Skeletal muscle satellite cell (primary cell): ENCODE data around the gene DYSF.
"Not testable (repeated sequence)": the region's sequence is repeated elsewhere in the genome, so short reads cannot be mapped to it uniquely, and the experiment has no call there.

Experiments used
- H3K27me3 ChIP-seq: 2 replicates; pipeline ENCODE4 v1.7.0; 2013; ENCODE audit warnings: low read length; ENCODE audit not compliant: control insufficient read depth, insufficient read depth
- H3K36me3 ChIP-seq: 2 replicates; pipeline ENCODE4 v1.7.0; 2013; ENCODE audit warnings: mild to moderate bottlenecking, control low read depth, low read length; ENCODE audit not compliant: insufficient read depth
- H3K4me1 ChIP-seq: 2 replicates; pipeline ENCODE4 v1.7.0; 2013; ENCODE audit warnings: low read length; ENCODE audit not compliant: control insufficient read depth, insufficient read depth
- H3K4me2 ChIP-seq: 2 replicates; pipeline ENCODE4 v1.7.0; 2013; ENCODE audit warnings: mild to moderate bottlenecking, low read length
- H3K4me3 ChIP-seq: 2 replicates; pipeline ENCODE4 v1.7.0; 2013; ENCODE audit warnings: low read length
- H3K9ac ChIP-seq: 2 replicates; pipeline ENCODE4 v1.7.0; 2013; ENCODE audit warnings: mild to moderate bottlenecking, low read depth, low read length, moderate library complexity
- H3K9me3 ChIP-seq: replicated peaks from 2 replicates; pipeline ENCODE4 v1.7.0; 2013; ENCODE audit warnings: mild to moderate bottlenecking, control low read depth, low read length

DYSF gene

GRCh38 chr2:71428472-71429383 lies 24.6 kb upstream of the DYSF start:
- Histone ChIP-seq H3K27me3 (no peaks in the 10 kb centered on the region), H3K4me2 (no peak overlapping the region), H3K9me3 (no peaks in the 10 kb centered on the region), H3K36me3 (peaks cover 71% of the 10 kb centered on the region), H3K9ac (no peak overlapping the region), H3K4me3 (no peak overlapping the region), H3K4me1 (no peaks in the 10 kb centered on the region)

DNA sequence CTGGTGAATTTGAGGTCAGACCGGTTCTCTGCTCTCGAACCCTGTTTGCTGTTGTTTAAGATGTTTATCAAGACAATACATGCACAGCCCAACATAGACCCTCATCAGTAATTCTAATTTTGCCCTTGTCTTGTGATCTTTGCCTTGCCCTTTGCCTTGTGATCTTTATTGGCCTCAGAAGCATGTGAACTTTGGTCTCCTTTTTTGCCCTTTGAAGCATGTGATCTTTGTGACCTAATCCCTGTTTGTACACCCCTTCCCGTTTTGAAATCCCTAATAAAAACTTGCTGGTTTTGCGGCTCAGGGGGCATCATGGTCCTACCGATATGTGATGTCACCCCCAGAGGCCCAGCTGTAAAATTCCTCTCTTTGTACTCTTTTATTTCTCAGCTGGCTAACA lies 8.2 kb upstream of the DYSF start:
- not testable (repeated sequence) for H3K27me3 ChIP-seq, H3K36me3 ChIP-seq, H3K4me3 ChIP-seq, H3K4me2 ChIP-seq, H3K9ac ChIP-seq, H3K4me1 ChIP-seq, H3K9me3 ChIP-seq

DNA sequence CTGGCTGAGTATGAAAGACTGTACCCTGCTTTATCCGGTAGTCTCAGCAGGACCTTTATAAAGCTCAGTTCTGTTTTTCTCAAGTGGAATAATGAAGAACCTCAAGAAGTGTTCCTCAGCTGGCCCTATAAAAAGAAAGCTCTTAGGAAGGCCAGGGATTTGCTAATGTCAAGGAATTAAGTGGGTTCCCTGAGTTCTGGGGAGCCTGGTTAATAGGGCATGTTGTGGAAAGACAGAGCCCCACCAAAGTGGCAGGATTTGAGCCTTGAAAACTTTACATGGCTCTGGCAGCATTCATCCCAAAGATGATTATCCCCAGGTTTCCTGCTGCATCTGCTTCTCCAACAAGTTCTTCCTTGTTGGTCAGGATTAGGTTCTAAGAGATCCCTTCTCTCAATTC lies 6.9 kb upstream of the DYSF start:
- Histone ChIP-seq H3K4me1 (no peaks in the 10 kb centered on the region), H3K9ac (no peak overlapping the region), H3K4me3 (no peak overlapping the region), H3K36me3 (peaks cover 6% of the 10 kb centered on the region), H3K27me3 (peaks cover 2% of the 10 kb centered on the region), H3K9me3 (no peaks in the 10 kb centered on the region), H3K4me2 (no peak overlapping the region)

DNA sequence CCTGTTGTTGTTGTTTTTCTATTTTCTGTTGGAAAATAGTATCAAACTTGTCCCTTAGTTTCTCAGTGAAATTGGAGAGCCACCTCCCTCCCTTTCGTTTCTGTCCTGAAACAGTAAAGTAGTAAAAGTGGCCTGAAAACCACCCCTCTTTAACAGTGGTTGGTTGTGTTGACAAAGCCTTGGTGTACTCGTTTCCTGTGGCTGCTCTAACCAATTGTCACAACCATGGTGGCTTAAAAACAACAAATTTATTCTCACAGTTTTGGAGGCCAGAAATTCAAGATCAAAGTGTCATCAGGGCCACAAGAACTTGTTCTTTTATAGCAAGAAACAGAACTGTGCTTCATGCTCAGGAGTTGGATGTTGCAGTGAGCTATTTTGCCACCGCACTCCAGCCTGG lies 4.0 kb upstream of the DYSF start:
- Histone ChIP-seq H3K9ac (no peak overlapping the region), H3K9me3 (no peaks in the 10 kb centered on the region), H3K36me3 (no peaks in the 10 kb centered on the region), H3K4me2 (no peak overlapping the region), H3K4me3 (no peak overlapping the region), H3K4me1 (peaks cover 22% of the 10 kb centered on the region), H3K27me3 (peaks cover 4% of the 10 kb centered on the region)

DNA sequence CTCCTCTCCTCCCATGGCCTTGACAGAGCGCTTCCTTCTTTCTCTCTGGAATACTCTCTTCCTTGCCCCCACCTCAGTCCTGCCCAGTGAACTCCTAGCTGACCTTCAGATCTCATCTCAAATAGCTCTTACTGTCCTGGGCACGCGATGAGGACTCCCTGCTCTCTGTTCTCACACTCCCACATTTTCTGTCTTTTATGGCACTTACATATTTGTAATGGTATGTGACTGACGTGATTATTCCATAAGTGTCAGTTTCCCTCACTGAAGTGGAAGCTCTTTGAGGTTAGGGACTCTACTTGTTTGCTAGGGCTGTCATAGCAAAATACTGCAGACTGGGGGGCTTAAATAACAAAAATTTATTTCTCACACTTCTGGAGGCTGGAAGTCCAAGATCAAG lies 1.7 kb upstream of the DYSF start:
- H3K4me3 ChIP-seq, result no peak overlapping the region
- H3K9ac ChIP-seq, result no peak overlapping the region
- H3K36me3 ChIP-seq, result no peaks in the 10 kb centered on the region
- H3K4me2 ChIP-seq, result no peak overlapping the region
- no peaks in the 10 kb centered on the region for H3K9me3 ChIP-seq
- peaks cover 44% of the 10 kb centered on the region for H3K4me1 ChIP-seq
- H3K27me3 ChIP-seq, result peaks cover 6% of the 10 kb centered on the region

DNA sequence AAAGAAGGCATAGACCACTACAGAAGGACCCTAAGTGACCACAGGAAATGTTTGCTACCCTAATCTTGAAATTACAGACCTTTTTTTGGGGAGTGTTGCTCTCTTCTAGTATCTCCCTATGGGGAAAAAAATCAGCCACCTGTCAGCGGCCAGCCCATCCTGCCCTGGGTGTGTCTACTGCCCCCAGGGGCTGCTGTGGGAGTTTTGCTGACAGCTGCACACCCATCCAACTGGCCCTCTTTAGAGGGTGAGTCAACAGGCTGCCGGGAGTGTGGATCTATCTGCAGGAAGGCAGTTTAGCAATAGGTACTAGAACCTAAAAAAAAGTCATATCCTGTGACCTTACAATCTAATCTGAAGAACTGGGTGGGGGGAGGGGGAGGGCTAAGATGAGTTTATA lies 796 bp upstream of the DYSF start:
- Histone ChIP-seq H3K9me3 (no peaks in the 10 kb centered on the region), H3K36me3 (no peaks in the 10 kb centered on the region), H3K27me3 (peaks cover 6% of the 10 kb centered on the region), H3K4me2 (peak overlapping the region; percentile 94), H3K9ac (peak overlapping the region; percentile 70), H3K4me1 (peaks cover 46% of the 10 kb centered on the region), H3K4me3 (peak overlapping the region; percentile 76)

DNA sequence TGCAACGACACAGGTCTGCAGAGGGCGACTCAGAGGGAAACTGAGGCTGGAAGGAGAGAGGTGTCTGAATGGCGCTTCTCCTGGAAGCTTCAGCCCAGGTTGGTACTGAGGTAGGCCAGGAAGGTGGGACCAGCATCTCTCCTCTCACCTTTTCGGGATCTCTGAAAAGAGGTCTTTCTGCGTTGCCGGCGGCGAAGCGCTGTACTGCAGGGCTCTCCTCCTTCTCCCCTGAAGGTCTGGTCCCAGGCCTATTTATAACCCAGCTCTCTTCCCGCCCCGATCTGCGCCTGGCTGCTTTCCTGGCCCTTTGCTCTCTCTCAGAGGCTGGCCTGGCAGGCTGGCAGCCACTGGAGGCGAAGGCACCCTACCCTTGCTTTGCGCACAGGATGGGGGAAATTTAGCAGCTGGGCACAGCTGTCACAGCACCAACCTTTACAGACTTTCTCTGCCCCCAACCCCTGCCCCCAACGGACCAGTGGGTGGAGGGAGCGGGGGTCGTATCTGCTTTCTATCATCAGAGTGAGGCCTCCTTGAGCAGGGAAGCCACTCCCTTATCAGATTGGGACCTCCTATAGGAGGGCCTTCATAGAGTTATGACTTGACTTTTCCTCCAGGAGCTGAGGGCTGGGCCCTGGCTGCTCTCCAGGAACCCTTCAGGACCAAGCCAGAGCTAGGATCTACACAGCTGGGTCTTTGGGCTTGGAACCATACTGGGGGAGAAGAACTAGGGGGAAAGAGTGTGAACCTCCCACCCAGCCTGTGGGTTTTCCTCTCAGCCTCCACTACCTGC lies 1.1 kb downstream of the DYSF start:
- Histone ChIP-seq H3K36me3 (no peaks in the 10 kb centered on the region), H3K4me3 (peak overlapping the region; percentile 76), H3K4me1 (peaks cover 54% of the 10 kb centered on the region), H3K9me3 (no peaks in the 10 kb centered on the region), H3K27me3 (peaks cover 6% of the 10 kb centered on the region), H3K9ac (peak overlapping the region; percentile 70), H3K4me2 (peak overlapping the region; percentile 94)

DNA sequence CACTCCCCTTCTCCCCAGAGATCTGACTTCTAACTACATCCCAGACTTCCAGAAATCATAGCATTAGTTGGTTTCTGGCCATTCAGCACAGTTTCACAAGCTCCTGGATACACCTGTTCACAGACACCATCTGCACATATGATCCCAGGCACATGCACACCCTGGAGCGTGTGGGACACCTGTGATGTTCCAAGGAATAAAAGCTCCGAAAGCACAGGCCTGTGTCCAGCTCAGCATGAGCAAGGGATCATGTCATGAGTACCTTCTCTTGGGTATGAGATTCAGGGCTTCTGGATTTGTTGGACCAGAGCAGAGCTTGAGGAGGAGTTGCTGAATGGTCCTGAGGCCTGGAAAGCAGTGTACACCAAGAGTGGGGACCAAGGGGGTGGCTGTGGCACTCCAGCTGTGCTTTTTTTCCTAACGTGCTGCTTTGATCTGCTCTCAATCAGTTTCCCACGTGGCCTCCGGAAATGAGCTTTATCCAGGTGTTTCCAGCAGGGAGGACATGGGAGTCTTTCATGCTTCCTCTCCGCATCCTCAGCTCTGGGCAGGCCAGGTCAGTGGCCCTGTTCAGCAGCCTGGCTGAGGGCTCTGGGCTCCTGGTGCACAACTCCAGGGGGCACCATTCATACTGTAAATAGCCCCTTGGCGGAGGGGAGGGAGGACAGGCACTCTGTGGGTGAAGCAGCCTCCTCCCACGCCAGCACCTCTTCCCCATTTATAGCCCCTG lies 1.8 kb downstream of the DYSF start:
- Histone ChIP-seq H3K4me2 (peak overlapping the region; percentile 94), H3K4me3 (no peak overlapping the region), H3K9ac (no peak overlapping the region), H3K27me3 (peaks cover 6% of the 10 kb centered on the region), H3K4me1 (peaks cover 54% of the 10 kb centered on the region), H3K9me3 (no peaks in the 10 kb centered on the region), H3K36me3 (no peaks in the 10 kb centered on the region)

GRCh38 chr2:71455741-71456569 lies 2.6 kb downstream of the DYSF start:
- Histone ChIP-seq H3K27me3 (peaks cover 6% of the 10 kb centered on the region), H3K9ac (no peak overlapping the region), H3K4me1 (peaks cover 54% of the 10 kb centered on the region), H3K4me3 (no peak overlapping the region), H3K36me3 (no peaks in the 10 kb centered on the region), H3K9me3 (no peaks in the 10 kb centered on the region), H3K4me2 (peak overlapping the region; percentile 29)

DNA sequence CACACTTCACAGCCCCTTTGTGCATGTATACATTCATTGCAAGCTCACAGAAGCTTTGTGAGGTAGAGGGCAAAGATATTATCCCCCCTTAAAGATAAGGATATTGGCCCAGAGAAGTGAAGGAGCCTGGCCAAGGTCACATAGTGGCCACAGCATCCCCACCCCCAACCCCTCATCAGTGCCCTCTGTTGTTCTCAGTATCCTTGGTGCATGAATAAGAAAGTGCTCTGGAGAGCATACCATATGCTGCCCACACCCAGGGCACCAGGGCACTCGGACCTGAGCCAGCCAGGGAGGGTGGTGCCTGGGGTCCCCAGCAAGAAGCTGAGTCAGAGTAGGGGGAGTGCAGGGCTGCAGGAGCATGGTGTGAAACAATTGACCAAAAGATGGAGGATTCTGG lies 3.3 kb downstream of the DYSF start:
- Histone ChIP-seq H3K4me2 (peak overlapping the region; percentile 15), H3K4me1 (peaks cover 54% of the 10 kb centered on the region), H3K9me3 (no peaks in the 10 kb centered on the region), H3K27me3 (peaks cover 4% of the 10 kb centered on the region), H3K4me3 (no peak overlapping the region), H3K9ac (no peak overlapping the region), H3K36me3 (no peaks in the 10 kb centered on the region)
